ENCODE measurements around the gene TRIM47. TPM values are rescaled to one million over a fixed set of nuclear protein-coding genes. Genes with fewer than 3 reads are reported as not detected.

TRIM47 gene
- total and polyA plus RNA-seq, 2 of the 13 experiments (the other 11 are each of a cell fraction or from before 2014, with no cell fraction given), result 33.5 to 82.0 TPM

GRCh38 chr17:75891605-75892555, 13.5 kb upstream of the TRIM47 start (continued):
- TF ChIP-seq RERE (CRISPR knock-in tag; IDR thresholded peaks at IDR 0.05; ENCODE audit: low read depth) (0 out of 2 replicates have a peak, but pooled peaks have one; percentile 28), PBX3 (CRISPR knock-in tag; IDR thresholded peaks at IDR 0.05; ENCODE audit: borderline replicate concordance) (no peak), GMEB1 (CRISPR knock-in tag; IDR thresholded peaks at IDR 0.05; ENCODE audit: borderline replicate concordance) (peak; percentile 37; the same call in 1 of the 2 replicates), AGO1 (IDR thresholded peaks at IDR 0.05; ENCODE audit: low read depth, low read length, poor library complexity, severe bottlenecking) (peak; percentile 90), ETV6 (CRISPR knock-in tag; conservative IDR thresholded peaks at IDR 0.05) (no peak), ZNF431 (CRISPR knock-in tag; IDR thresholded peaks at IDR 0.05; ENCODE audit: borderline replicate concordance, low read depth) (0 out of 2 replicates have a peak, but pooled peaks have one; percentile 22), ZKSCAN1 (IDR thresholded peaks at IDR 0.05; ENCODE audit: low read length) (no peak), ZNF337 (CRISPR knock-in tag; IDR thresholded peaks at IDR 0.05; ENCODE audit: borderline replicate concordance, low read depth) (0 out of 2 replicates have a peak, but pooled peaks have one; percentile 42), TIGD3 (CRISPR knock-in tag; IDR thresholded peaks at IDR 0.05; ENCODE audit: borderline replicate concordance) (peak; percentile 49; the same call in 1 of the 2 replicates), ZNF839 (CRISPR knock-in tag; IDR thresholded peaks at IDR 0.05; ENCODE audit: borderline replicate concordance) (no peak; the same call in 1 of the 2 replicates), TFAP4 (IDR thresholded peaks at IDR 0.05; ENCODE audit: borderline replicate concordance, low read depth) (peak; percentile 84), MIER2 (CRISPR knock-in tag; IDR thresholded peaks at IDR 0.05) (peak; percentile 80), ZNF230 (CRISPR knock-in tag; IDR thresholded peaks at IDR 0.05) (no peak), THYN1 (CRISPR knock-in tag; IDR thresholded peaks at IDR 0.05; ENCODE audit: borderline replicate concordance, low read depth) (no peak), BCL6 (CRISPR knock-in tag; IDR thresholded peaks at IDR 0.05) (peak; percentile 73)

All from HepG2 (cell line).